LHCN-M2 (cell line): Measurements from ENCODE around the gene PARP6. TPM values are rescaled to one million over a fixed set of nuclear protein-coding genes. Genes with fewer than 3 reads are reported as not detected.

Source experiments
- DNase-seq: peaks from one replicate; pipeline ENCODE4 v3.0.0-alpha.2; 2012; ENCODE audit warnings: low read depth
- total RNA-seq: library from RNA; depleted of rRNA; stranded (reverse); fragments of >200 nt; gene quantifications from 2 replicates; pipeline ENCODE4 v1.2.3, GENCODE V29; 2014

Gene PARP6
- total RNA-seq, 1 experiment from 2014 or later: 32.5 TPM

DNA sequence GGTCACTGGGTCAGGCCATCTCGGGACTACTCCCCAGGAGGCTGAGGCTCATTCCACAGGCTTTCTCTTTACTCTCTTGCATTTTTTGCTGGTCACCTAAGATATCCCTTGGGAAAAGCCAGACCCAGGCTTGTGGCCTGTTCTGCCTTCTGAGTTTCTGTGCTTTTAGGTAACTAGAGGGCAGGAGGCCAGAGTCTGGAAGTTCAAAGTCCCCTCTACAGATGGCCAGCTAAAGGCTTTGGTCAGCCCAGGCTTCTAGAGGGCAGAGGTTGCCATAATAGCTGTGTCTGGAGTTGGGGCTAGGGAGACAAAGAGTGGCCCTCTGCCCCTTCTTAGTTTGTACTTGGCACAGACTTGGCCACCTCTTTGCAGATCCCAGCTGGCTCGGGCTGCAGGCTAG is 8.4 kb upstream of the PARP6 start:
- DNase-seq: no peak

DNA sequence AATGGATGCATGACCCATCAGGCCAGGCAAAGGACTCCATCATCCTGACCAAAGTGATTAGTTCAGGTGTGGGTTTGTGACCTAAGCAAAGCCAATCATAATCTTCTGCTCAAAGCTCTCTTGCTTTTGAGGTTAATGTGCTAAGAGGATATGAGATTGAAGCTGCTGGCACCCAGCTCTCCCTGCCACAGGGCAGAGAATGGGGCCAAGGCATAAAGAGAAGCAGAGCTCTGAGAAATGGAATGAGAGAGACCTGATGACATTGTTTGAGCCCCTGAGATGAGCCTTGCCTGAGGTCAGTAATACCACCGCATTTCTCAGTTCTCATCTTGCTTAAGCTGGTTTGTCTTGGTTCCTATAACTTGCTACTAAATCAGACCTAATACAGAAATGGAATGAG is 6.4 kb upstream of the PARP6 start:
- no peak for DNase-seq

DNA sequence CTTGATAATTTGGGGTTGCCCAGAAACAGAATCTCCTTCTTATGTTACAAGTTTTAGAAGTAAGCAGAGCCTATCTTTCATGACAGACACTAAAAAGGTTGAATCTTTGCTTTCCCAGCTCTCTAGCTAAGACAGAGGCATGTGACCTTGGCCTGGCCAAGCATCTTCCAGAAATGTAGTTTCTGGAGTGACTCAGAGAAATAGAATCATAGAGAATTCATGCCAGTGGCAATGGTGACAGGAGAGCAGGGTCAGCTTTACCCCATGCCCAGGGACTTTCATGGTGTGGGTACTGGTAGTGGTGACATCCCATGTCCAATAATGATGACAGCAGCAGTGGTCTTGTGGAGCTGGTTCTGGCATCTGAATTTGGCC is 4.0 kb upstream of the PARP6 start:
- peak; percentile 22 for DNase-seq

DNA sequence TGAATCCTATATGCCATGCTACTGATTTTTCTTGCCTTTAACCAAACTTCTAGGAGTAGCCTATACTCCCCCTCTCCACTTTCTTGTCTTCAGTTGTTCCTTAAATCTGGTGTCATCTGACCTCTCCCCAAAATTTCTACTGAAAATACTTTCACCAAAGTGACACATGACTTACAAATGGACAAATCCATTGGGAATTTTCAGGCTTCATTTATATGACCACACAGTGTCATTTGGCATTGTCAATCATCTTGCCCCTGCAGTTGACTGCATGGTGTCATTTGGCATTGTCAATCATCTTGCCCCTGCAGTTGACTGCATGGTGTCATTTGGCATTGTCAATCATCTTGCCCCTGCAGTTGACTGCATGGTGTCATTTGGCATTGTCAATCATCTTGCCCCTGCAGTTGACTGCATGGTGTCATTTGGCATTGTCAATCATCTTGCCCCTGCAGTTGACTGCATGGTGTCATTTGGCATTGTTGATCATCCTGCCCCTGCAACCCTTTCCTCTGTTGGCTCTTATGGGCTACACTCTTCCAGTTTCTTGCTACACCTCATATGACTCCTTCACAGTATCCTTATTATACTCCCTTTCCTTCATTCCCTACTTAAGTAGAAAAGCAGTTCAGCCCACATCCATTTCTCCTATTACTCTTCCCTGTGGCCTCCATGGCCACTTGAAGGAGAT is 3.4 kb upstream of the PARP6 start:
- DNase-seq: peak; percentile 64

DNA sequence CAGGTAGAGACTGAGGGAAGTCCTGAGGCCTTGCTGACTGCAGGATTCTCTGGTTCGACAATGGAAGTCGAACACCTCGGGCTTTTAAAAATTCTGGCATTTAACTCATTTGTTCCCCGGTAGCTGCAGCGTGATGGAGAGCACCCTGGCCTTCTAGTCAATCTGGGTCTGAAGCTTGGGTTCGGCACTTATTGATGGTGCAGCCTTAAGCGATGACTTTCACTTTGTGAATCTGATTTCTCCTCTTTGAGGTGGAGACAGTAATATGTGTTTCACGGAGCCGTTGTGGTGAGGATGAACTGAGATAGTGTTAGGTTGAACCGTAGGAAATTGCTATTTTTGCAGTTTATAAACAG is 621 bp upstream of the PARP6 start:
- no peak for DNase-seq

DNA sequence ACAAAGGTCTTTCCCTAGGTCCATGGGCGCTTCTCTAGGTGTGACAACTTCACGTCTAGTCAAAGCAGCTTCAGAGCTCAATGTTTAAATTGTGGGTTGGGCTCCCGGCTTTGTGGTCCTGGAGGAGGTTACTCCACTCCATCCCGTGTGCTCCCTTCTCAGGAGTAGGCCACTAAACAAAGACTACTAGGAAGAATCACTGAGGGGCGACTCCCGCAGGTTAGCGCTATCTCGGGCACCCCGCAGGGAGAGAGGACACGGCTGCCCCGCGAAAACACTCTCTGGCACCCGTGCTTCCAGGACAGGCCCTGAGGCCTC is 500 bp downstream of the PARP6 start:
- DNase-seq: peak; percentile 16

DNA sequence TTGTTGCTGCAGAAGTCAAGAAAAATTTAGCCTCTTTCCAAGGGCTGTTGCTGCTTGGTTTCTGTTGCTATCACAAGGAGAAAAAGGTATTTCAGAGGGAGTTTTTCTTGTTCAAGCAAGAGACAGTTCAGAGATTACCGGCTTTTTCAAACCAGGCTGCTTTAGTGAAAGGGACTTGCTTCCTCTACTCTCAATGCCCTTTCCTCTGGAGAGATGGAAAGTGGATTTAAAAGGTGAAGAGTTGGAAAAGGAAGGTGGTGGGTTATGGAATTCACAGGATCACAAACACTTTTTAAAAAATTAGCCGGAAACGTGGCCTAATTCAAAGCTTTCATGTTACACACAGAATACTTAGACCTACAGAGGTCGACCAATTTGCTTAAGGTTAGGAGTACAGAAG is 1.1 kb downstream of the PARP6 start:
- DNase-seq: no peak

DNA sequence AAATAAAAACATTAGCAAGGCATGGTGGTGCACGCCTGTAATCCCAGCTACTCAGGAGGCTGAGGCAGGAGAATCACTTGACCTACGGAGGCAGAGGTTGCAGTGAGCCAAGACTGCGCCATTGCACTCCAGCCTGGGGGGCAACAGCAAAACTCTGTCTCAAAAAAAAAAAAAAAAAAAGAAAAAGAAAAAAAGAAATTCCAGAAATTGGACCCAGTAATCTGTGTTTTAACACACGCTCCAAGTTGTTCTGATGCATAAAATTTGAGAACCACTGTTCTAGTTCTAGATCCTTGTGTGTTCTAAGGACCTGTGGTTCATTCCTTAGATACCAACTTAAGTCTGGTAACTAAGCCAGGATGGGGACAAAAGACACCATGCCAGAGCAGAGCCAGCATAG is 2.6 kb downstream of the PARP6 start:
- no peak for DNase-seq

DNA sequence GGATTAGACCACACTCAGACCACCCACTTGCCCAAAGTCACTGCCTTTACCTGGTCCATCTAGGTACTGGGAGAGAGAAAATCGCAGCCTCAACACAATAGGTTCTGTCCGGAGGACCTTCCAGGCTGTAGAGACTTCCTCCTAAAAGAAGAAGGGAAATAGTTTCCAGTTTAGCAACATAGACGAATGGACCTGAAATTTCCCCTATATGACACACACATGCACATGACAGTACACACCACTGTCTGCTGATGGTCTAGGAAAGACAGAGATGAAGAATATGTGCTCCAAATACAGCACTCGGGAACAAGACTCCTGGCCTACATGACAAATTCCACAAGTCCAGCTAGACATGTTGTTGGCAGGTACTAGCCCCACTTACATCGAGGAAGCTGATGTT is 7.3 kb downstream of the PARP6 start:
- DNase-seq: no peak

DNA sequence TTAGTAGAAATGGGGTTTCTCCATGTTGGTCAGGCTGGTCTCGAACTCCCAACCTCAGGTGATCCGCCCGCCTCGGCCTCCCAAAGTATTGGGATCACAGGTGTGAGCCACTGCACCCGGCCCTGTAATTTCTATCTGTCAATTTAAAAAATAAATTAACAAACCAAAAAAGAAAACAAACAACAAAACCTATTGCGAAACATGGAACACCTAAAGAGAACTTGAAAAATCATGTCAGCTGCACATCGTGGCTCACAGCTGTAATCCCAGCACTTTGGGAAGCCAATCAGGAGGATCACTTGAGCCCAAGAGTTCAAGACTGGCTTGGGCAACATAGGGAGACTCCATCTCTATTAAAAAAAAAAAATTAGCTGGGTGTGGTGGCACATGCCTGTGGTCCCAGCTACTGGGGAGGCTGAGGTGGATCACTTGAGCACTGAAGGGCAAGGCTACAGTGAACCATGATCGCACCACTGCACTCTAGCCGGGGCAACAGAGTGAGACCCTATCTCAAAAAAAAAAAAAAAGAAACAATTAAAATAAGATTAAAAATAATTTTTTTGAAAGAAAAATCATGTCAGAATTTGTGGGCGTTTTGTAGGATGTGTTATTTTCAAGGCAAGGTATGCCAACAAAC is 19.6 kb downstream of the PARP6 start:
- DNase-seq: no peak

DNA sequence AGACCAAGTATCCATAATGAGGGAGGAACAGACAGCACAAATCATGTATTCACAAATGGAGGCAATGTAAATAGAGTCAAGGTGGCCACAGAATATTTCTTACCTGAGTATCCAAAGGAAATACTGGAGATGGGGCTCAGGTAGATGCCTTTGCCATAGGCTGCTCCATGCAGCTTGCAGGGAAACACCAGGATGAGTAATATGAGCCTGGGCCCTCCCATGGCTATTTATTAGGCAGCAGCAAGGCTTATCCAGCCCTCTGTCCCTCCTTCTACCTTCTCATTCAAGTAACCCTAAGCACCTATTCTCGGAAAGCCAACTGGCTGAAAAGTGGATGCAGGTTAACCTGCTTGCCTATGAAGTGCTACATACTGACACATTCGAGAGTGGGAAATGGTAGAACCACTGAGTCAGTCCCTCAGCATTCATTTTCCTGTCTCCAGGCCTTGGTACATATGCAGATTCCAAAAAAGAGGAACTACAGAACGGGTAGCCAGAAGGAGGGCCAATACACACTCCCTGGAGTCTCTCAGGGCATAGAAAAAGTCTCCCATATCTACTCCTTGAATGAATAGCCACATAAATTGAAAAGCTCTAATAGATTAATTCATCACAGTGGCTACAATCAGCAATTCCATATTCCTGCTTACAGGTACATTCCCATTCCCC is 23.1 kb downstream of the PARP6 start:
- DNase-seq: no peak

DNA sequence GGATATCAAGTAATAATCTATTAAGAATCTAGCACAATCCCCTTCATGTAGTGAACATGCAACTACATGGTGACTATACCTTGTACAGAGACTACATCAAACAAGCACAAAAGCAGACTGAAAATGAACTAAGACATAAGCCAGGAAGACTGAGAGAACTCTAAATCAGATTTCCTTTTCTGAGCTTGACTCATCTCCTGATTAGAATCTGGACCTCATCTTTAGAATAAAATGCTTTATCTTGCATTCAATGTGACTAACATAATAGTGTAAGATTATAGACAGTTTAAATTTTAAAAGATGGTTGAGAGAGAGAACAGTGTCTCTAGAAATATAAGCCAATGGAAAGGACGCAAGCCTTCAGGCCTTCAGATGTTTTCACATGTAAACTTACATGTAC is 23.8 kb downstream of the PARP6 start:
- DNase-seq: no peak

DNA sequence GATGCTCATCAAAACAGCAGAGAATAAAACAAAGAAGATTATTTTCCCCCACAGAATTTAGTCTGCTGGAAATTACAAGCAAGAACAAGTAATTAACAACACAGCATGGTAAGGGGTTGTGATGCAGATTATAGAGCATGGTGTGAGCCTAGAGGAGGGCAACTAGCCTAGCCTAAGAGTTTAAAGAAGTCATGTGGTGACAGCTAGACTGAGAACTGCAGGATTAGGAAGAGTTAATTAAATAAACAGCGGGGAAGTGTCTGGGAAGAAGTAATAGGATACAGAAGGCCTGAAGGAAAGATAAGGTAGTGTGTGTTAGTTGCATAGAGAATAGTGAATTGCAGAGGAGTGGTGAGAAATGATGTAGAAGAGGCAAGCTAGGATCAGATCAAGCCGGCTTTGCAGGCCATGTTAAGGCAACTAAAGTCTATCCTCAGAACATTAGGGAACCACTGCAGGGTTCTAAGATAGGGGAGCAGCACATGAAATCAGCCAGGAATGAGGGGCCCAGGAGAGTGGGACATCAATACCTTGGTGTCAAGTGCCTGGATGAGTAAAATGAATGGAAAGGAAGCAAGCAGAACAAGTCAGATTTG is 29.5 kb downstream of the PARP6 start:
- no peak for DNase-seq

DNA sequence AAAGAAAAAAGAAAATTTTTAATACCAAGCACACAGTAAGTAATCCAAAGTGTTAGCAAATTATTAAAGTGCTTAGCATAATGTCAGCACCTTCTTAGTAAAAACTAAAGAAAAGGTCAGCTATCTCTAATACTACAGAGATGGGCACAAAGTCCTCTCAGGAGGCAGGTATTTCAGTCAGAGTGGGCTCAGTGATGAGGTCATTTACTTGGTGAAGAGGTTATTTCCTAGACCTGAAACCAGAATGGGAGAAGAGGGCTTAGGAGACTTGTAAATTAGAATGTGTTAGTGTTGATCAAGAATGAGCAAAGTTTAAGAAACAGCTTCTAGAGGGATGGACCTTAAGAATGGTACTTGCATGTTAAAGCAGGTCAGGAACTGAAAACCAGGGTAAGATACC is 32.7 kb downstream of the PARP6 start:
- no peak for DNase-seq

DNA sequence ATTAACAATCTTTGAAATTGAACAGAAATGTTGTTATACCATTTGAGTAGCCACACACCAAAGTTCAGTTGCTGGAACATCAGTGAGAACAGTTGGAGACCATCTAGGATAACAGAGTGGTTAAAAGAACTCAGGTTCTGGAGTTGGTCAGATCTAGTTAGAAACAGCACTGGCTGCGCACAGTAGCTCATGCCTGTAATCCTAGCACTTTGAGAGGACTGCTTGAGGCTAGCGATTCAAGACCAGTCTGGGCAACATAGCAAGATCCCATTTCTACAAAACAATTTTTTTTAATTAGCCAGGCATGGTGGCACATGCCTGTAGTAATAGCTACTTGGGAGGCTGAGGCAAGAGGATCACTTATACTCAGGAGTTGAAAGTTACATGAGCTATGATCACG is 33.8 kb downstream of the PARP6 start:
- no peak for DNase-seq

DNA sequence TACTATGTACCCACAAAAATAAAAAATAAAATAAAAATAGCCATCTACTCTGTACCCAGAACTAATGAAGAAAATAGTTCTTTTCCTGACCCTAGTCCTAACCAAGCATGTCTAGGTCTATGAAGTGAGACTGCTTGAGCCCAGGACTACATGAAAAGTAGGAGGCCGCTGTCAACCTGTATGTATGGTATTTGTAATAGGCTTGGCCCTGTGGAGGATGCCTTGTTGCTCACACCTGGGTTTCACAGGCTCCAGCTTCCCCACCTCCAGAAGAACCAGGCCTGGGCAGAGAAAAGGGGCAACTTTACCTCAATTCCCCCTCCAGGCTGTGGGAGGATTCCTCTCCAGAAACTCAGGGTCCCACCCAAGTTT is 34.5 kb downstream of the PARP6 start:
- DNase-seq: no peak

DNA sequence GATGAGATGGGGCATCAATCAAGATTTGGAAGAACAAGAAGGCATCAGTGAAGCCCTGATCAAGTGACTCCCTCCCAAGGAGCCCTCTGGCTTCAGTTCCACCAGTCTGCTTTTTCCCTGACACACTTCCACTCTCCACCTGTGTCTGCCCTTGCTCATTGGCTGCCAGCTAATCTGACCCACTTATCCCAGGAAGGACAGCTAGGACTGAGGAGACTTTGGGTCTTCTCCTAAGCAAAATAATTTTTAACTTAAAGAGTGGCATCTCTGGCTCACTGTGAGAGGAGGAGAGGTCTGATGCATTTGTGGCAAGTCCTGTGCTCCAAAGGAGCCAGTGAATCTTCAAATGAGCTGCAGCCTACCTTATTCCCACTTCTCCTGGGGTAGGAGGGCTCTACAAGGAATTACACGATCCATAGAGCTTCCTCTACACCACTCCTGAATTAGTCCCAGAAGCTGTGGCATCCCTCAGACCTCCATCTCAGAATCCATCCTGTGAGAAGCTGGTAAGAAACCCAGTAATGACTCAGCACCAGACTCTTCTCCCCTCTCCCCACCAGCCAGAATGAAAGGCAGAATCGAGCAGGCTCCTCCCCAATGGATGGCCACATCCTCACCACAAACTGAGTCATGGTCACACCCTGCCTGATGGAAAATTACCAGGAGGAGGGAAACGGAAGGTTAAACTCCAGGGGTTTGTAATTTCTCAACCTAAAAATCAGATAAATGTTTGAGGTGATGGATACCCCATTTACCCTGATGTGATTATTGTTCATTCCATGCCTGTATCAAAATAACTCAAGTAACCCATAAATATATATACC is 35.1 kb downstream of the PARP6 start:
- peak; percentile 98 for DNase-seq

DNA sequence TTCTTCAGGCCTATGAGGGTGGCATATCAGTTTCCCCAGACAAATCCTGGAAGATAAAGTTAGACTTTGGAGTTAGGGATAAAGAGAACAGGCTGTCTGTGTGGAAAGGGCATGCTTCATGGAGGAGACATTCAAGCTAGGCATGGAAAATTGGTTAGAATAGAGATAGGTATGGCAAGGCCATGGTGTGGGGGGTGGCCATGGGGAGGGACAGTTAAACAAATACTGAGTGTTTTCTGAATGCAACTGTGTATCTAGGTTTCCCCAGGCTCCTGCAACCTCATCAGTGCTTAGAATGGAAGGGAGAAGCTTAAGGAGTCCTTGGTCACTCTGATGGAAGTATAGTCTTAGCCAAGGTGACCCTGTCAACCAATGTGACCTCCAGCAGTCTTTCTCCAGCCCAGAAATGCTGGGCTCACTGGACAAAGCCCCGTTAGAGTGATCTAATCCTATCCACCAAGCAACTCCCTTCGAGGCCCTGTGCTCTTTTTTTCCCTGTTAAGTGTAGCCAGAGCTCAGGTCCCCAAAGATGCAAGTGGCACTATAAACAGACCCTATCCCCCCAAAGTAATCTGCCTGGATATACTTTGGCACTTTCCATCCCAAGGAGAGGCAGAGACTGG is 35.9 kb downstream of the PARP6 start:
- no peak for DNase-seq

DNA sequence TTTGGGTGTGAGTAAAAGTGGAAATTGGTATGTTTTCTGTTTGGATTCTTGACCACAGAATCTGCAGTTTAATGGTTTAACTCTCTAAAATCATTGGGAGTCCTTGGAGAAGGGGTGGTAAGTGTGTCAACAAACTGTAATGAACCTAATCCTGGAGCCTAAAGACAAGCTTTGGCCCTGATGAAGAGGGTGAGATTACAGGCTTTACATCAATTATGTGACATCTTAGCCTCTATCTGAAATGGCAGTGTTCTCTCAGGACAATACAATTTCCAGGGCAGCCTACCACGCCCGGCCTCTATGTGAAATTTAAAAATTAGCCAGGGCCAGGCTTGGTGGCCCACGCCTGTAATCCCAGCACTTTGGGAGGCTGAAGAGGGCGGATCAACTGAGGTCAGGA is 37.1 kb downstream of the PARP6 start:
- DNase-seq: no peak

DNA sequence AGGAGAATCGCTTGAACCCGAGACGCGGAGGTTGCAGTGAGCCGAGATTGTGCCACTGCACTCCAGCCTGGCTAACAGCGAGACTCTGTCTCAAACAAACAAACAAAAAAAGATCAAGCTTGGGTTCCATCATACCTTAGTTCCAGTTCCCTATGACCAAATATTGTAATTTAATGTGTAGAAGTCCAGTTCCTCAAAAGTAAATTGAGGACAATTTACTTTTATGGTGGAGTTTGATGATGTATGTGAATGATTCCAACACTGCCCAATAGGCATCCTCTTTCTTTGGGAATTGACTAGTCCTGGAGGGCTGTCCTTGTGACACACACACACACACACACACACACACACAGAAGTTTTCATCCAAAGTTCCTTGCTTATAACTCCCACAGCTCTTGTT is 38.6 kb downstream of the PARP6 start:
- no peak for DNase-seq

DNA sequence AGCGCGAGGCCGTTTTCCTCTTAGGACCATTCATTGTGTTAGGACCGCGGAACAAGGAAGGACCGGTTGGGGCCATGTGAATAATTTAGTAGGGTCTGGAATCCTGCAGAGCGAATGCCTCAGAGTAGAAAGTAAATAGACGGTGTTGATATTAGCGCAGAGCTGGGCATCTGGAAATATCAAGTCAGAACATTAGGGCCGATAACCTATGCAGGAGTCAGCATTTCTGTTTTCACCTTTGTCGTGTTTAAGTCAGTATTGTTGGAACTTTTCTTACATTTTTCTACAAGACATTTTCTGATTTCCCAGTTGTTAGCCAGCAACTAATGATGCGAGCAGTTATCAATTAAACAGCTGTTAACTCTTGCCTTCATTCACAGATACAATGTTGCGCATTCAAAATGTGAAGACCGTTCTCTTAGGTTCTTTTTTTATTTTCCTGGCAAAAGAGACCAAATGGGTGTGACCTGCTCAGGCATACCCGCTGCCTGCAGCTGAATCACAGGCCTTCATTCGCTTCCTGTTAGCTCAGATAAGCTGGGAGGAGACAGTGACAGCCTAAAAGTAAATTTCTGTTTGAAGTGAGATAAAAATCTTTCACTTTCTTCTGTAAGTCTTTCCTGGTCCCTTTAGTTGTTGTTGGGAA is 40.4 kb downstream of the PARP6 start:
- DNase-seq: peak; percentile 81
